ENCODE results near the gene AGER. TPM values are rescaled to one million over a fixed set of nuclear protein-coding genes. Genes with fewer than 3 reads are reported as not detected.

The AGER gene
- total and polyA plus RNA-seq, 9 of the 15 experiments (the other 6 are each of a cell fraction or from before 2014, with no cell fraction given): 1.2 to 11.5 (median 4.1) TPM

DNA sequence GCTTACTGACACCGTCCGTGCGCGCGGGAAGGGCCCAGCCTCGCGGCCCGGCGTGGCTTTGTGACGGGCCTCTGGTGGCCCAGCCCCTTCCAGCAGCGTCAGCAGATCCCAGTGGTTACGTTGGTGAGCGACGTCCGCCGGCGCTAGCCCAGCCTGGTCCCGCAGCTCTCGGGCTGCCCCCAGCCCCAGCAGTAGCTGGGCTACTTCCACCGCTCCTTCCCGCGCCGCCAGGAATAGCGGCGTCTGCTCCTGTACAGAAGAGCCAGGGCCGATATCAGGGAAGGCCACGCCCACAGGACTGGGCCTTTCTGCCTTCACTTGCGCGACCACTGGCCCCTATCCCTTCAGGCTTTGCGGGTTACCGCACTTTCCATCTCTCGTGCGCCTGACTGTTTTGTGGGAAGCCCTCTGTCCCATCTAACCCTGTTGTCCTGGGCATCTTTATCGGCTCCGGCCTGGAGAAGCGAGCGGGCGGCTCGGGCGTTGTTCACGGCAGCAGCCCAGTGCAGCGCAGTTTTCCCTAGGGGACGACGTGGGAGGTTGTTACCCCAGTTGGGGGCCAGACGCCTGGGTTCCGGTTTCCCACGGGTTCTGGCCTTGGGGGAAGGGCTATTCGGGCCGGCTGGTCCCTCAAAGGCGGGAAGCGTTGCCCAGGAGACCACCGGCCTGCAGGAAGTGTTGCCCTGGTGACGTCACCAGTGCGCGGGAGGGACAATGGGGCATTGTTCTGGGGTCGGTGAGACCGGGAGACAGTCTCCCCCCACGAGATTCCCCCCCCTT, 12.0 kb upstream of the AGER start:
- peak overlapping the region; percentile 63 for H3K4me3 ChIP-seq
- H3K4me2 ChIP-seq (ENCODE audit: insufficient read depth, low read length): peak overlapping the region; percentile 95
- no peaks in the 10 kb centered on the region for H3K9me3 ChIP-seq (replicated peaks; ENCODE audit: control insufficient read depth, insufficient read depth, low read depth, low read length)
- peak overlapping the region; percentile 97 for H3K9ac ChIP-seq (ENCODE audit: insufficient read depth in 1 of 2, low read depth in 2 of 2, low read length in 2 of 2)
- TSS peak; percentile 96 for BruUV-seq (replicated peaks)
- ChIA-PET POLR2A (interaction anchor here (0.6 to 2.1 kb wide), 19 partner anchors 7 to 1076 kb away, joined by 3 to 23 read pairs (median 3); partner anchors contain the start of genes FKBPL, RNF5, RPS18 and VPS52), CTCF (ENCODE audit: low intra/inter-chr PET ratio) (interaction anchor here (0.7 kb wide), 1 partner anchor 77 kb away, joined by 4 read pairs; no protein-coding TSS in a partner anchor)
- no peaks in the 10 kb centered on the region; a peak in 1 of 5 replicates for H3K27me3 ChIP-seq (ENCODE audit: control insufficient read depth in 2 of 2, insufficient read depth in 2 of 2, low read length in 2 of 2)
- H4K20me1 ChIP-seq (replicated peaks; ENCODE audit: control insufficient read depth, insufficient read depth, low read length): no peaks in the 10 kb centered on the region
- FAIRE-seq (peak; percentile 72), ATAC-seq (peak; percentile 86), DNase-seq (ENCODE audit: extremely low read depth in 1 of 4, low spot score in 3 of 4) (peak; percentile 73 to 90 (median 78))
- in situ Hi-C loops (cut with MboI): no loop called here
- H3K4me1 ChIP-seq (replicated peaks in 1 of 2; ENCODE audit: control insufficient read depth in 2 of 2, insufficient read depth in 2 of 2, low read length in 2 of 2): peaks cover 56 to 59% of the 10 kb centered on the region in 2 experiments
- peak overlapping the region; percentile 97 for H3K27ac ChIP-seq (ENCODE audit: extremely low read depth, low read depth, low read length)
- H3K9me1 ChIP-seq (ENCODE audit: control insufficient read depth, insufficient read depth, low read length): no peaks in the 10 kb centered on the region
- WGBS (ENCODE audit: insufficient coverage, low coverage, missing lambda C conversion rate): under 1% methylated on average over 58 of the region's 58 CpGs
- no peaks in the 10 kb centered on the region for H3K36me3 ChIP-seq (ENCODE audit: control insufficient read depth, insufficient read depth, low read length)
- intact Hi-C loops (cut with micrococcal nuclease): loop anchor here (1.0 to 10.0 kb wide), 8 partner anchors 20 to 776 kb away; partner anchors contain the start of genes AGPAT1, FKBPL, PPT2 and ZBTB12
- H2AFZ ChIP-seq (ENCODE audit: low read depth, low read length): peak overlapping the region; percentile 84
- peaks cover 26% of the 10 kb centered on the region for H3K79me2 ChIP-seq (ENCODE audit: control insufficient read depth, insufficient read depth, low read length)
- TF ChIP-seq KLF6 (CRISPR knock-in tag; IDR thresholded peaks at IDR 0.05; ENCODE audit: borderline replicate concordance): no peak
- peak; percentile 83 for TF ChIP-seq AFF4 (CRISPR knock-in tag; IDR thresholded peaks at IDR 0.05)
- TF ChIP-seq TEAD4 (IDR thresholded peaks at IDR 0.05; ENCODE audit: low read length): no peak
- no peak; the same call in 1 of the 2 replicates for TF ChIP-seq TEAD4 (CRISPR knock-in tag; IDR thresholded peaks at IDR 0.05; ENCODE audit: borderline replicate concordance)
- peak; percentile 31; the same call in 1 of the 2 replicates for TF ChIP-seq MAFF (IDR thresholded peaks at IDR 0.05; ENCODE audit: low read length)
- TF ChIP-seq ELF1 (tag; IDR thresholded peaks at IDR 0.05): peak; percentile 74; the same call in 1 of the 2 replicates
- peak; percentile 69; the same call in 1 of the 2 replicates for TF ChIP-seq TSHZ1 (CRISPR knock-in tag; IDR thresholded peaks at IDR 0.05)
- no peak for TF ChIP-seq TCF7L2 (IDR thresholded peaks at IDR 0.05; ENCODE audit: low read depth, low read length)
- TF ChIP-seq ZC3H4 (CRISPR knock-in tag; IDR thresholded peaks at IDR 0.05; ENCODE audit: borderline replicate concordance): peak; percentile 98; the same call in 1 of the 2 replicates
- no peak for TF ChIP-seq HNRNPH1 (optimal IDR thresholded peaks at IDR 0.05; ENCODE audit: low read depth, low read length)
- peak; percentile 79 for TF ChIP-seq PHF20 (IDR thresholded peaks at IDR 0.05; ENCODE audit: partially characterized antibody)
- TF ChIP-seq ZNF217 (CRISPR knock-in tag; IDR thresholded peaks at IDR 0.05): no peak
- TF ChIP-seq DPF2 (IDR thresholded peaks at IDR 0.05): peak; percentile 60
